Esophagus squamous epithelium (tissue), 5 donors: ENCODE measurements around the gene ELL3. TPM values are rescaled to one million over a fixed set of nuclear protein-coding genes. Genes with fewer than 3 reads are reported as not detected.
"Not testable (repeated sequence)": the region's sequence is repeated elsewhere in the genome, so short reads cannot be mapped to it uniquely, and the experiment has no call there.

Source experiments
- DNase-seq: peaks from one replicate; lab custom pipeline; 2025; lab: John Stamatoyannopoulos, UW
- H3K27ac ChIP-seq, 4 donors: fragments of 200-600 bp; sonication (generic); one replicate each; pipeline ENCODE4 v1.5.1; 2016 to 2019; ENCODE audit warnings: mild to moderate bottlenecking in 1 of 4
- H3K27me3 ChIP-seq, 4 donors: fragments of 200-600 bp; sonication (generic); 1 replicate in 3 of 4; 2 replicates in 1 of 4; pipeline versions ENCODE4 v1.5.1 to v1.6.0; 2017 to 2021; ENCODE audit warnings: antibody characterized with exemption in 1 of 4
- H3K36me3 ChIP-seq, 3 donors: fragments of 200-600 bp; sonication (generic); one replicate each; pipeline ENCODE4 v1.5.1; 2016 to 2019
- H3K4me1 ChIP-seq, 3 donors: fragments of 200-600 bp; sonication (generic); one replicate each; pipeline ENCODE4 v1.5.1; 2017 to 2019
- H3K4me3 ChIP-seq, 4 donors: fragments of 200-600 bp; sonication (generic); 1 replicate in 3 of 4; 2 replicates in 1 of 4; pipeline ENCODE4 v1.5.1; 2016 to 2019; ENCODE audit warnings: mild to moderate bottlenecking in 2 of 4, moderate library complexity in 1 of 4
- H3K9me3 ChIP-seq, 3 donors: fragments of 200-600 bp; sonication (generic); one replicate each; pipeline ENCODE4 v1.5.1; 2016 to 2019
- POLR2A ChIP-seq, 4 donors: fragments of 450-650 bp; IDR thresholded peaks; one replicate each; pipeline ENCODE4 v1.6.1; 2017; ENCODE audit warnings: antibody characterized with exemption in 4 of 4, mild to moderate bottlenecking in 4 of 4, moderate library complexity in 3 of 4
- WGBS, 2 donors: methylation state at CpG; one replicate each; pipeline ENCODE4 v1.1.5; 2018; 5-methylcytosine and 5-hydroxymethylcytosine counted together
- intact Hi-C: fragments of 100-400 bp; cut with DNase I; formaldehyde crosslinking; loops from one replicate; pipeline ENCODE4 v1.15.0; 2022
- small RNA-seq, 4 donors: library from RNA; depleted of rRNA; stranded (forward); fragments of <200 nt; gene quantifications; one replicate each; pipeline ENCODE3, GENCODE V24; 2016
- total RNA-seq, 4 donors: library from RNA; depleted of rRNA; stranded (reverse); fragments of >200 nt; gene quantifications; one replicate each; pipeline ENCODE4 v1.1.0, GENCODE V29; 2016
- TF ChIP-seq, protein P1 (sequence below), 6 experiments: fragments of 450-650 bp in 4 of 6; fragments of 200-600 bp in 2 of 6; sonication (generic) in 2 of 6; IDR thresholded peaks; one replicate each; pipeline ENCODE4 v1.5.1; 2016 to 2019; ENCODE audit warnings: antibody characterized with exemption in 6 of 6, mild to moderate bottlenecking in 4 of 6, moderate library complexity in 4 of 6
- donor health status: DM: yes; HTN: yes; CAD: no.

ELL3 gene
- total RNA-seq, 4 donors from 2014 or later: 16.9 to 40.4 (median 29.9) TPM

DNA sequence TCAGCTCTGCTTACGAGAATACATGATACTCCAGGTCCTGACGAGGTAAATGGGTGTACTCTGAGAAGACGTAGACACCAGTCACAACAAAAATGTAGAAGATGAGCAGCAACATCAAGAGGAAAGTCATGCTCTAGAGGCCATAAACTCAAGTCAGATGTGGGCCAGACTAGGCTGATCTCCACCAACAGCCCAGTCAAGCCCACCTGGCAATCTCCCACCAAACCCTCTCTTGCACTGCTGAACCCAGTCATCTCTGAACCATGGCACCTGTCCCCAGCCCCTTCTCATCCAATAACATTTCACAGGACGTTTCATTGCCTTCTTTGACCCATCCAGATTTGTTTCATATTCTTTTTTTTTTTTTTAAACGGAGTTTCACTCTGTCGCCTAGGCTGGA, 41.4 kb downstream of the ELL3 start:
- Histone ChIP-seq H3K36me3 (no peaks in the 10 kb centered on the region), H3K4me3 (no peak overlapping the region), H3K27ac (no peak overlapping the region), H3K4me1 (no peaks in the 10 kb centered on the region), H3K9me3 (no peaks in the 10 kb centered on the region), H3K27me3 (no peaks in the 10 kb centered on the region)
- no peak for TF ChIP-seq POLR2A (IDR thresholded peaks at IDR 0.05)
- TF ChIP-seq, protein P1, sequence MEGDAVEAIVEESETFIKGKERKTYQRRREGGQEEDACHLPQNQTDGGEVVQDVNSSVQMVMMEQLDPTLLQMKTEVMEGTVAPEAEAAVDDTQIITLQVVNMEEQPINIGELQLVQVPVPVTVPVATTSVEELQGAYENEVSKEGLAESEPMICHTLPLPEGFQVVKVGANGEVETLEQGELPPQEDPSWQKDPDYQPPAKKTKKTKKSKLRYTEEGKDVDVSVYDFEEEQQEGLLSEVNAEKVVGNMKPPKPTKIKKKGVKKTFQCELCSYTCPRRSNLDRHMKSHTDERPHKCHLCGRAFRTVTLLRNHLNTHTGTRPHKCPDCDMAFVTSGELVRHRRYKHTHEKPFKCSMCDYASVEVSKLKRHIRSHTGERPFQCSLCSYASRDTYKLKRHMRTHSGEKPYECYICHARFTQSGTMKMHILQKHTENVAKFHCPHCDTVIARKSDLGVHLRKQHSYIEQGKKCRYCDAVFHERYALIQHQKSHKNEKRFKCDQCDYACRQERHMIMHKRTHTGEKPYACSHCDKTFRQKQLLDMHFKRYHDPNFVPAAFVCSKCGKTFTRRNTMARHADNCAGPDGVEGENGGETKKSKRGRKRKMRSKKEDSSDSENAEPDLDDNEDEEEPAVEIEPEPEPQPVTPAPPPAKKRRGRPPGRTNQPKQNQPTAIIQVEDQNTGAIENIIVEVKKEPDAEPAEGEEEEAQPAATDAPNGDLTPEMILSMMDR (IDR thresholded peaks at IDR 0.05): no peak
- intact Hi-C loops: no loop called here
- DNase-seq: no peak
- 72 to 85% methylated on average over 6 of the region's 6 CpGs for WGBS, 2 donors

DNA sequence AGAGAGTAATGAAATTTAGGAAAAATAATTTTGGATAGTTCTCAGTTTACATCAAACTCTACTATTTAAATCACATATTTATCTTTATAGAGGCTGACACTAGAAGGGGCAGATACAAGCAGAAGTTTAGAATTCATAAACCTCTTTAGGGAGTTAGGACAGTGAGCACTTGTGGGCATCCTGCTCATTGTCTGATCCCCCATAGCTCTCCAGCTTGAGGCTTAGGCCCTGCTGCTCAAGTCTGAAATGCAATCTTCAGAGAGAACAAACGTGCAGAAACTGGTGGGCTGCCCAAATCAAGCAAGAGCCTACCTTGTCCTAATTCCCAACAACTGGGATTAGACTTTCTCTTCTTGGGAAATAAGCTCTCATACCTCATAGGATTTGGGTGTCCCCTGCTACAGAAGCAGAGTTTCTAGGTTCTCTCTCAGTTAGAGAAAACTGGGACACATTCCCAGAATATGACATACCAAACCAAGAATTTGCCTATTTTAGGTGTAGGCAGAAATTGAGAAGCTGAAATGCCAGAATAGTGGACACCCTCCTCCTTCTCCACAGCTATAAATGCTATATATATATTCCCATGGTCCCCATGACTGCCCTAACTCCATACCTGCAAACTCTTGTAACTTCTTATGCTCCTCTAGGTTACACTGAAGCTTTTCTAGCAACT, 48.6 kb downstream of the ELL3 start:
- DNase-seq, H3K4me1 ChIP-seq, H3K9me3 ChIP-seq, intact Hi-C loops, H3K4me3 ChIP-seq, H3K36me3 ChIP-seq, H3K27ac ChIP-seq, H3K27me3 ChIP-seq: not testable (repeated sequence)
- 27 to 80% methylated on average over 1 of the region's 1 CpG for WGBS, 2 donors

DNA sequence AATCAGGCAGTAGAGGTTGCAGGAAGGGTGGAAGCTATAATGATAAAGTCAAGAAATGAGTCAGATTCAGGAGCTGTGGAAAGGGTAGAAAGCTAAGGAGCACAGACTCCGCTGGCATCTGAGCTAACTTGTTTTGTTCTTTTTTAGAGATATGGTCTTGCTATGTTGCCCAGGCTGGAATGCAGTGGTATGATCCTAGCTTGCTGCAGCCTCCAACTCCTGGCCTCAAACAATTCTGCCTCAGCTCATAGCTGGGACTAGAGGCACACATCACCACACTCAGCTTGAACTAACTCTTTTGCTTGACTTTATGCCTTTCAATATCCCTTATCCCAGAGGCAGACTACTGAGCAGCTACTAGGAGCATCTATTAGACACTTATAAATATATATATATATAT, 50.5 kb downstream of the ELL3 start:
- H3K9me3 ChIP-seq, intact Hi-C loops, H3K4me3 ChIP-seq, H3K36me3 ChIP-seq, H3K4me1 ChIP-seq, DNase-seq, H3K27ac ChIP-seq, H3K27me3 ChIP-seq: not testable (repeated sequence)
- WGBS, 2 donors: 94 to 100% methylated on average over 1 of the region's 1 CpG

DNA sequence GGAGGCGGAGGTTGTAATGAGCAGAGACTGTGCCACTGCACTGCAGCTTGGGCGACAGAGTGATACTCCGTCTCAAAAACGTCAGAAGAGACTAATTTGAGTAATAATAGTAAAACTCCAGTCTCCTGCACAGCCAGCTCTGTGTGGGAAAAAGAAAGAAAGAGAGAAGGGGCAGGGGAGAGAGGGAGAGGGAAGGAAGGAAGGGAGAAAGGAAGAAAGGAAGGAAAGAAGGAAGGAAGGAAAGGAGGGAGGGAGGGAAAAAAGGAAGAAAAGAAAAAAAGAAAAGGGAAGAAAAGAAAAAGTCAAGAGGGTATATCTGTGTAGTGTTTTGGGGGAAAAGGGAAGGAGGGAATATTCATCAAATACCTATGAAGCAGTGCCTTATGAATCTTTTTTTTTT, 53.6 kb downstream of the ELL3 start:
- intact Hi-C loops: no loop called here
- Histone ChIP-seq H3K27me3 (no peaks in the 10 kb centered on the region), H3K27ac (no peak overlapping the region), H3K36me3 (no peaks in the 10 kb centered on the region), H3K9me3 (no peaks in the 10 kb centered on the region), H3K4me3 (no peak overlapping the region), H3K4me1 (no peaks in the 10 kb centered on the region)
- DNase-seq: no peak
- WGBS, 2 donors: 80 to 85% methylated on average over 4 of the region's 4 CpGs
- TF ChIP-seq POLR2A (IDR thresholded peaks at IDR 0.05): no peak
- TF ChIP-seq, protein P1 (IDR thresholded peaks at IDR 0.05): no peak

Small RNA genes within 50 kb of the gene (small RNA-seq; reads per million reads assigned to genes)
- gene MIR1282: 0 reads per million in 4 donors
- gene RNU6-354P: 0 reads per million in 4 donors

Other genes with a start within 250 kb of the ELL3 start
- gene PPIP5K1, start 186.8 kb downstream of the ELL3 start, total RNA-seq: 10 to 100 TPM; 21.4 to 33.0 (median 26.7) TPM
- 100 to 1,000 TPM in 2 of 4 donors, 10 to 100 TPM in 2; 60.7 to 159 (median 87.4) TPM for gene CKMT1B, start 182.9 kb downstream of the ELL3 start, total RNA-seq
- gene STRC, start 158.2 kb downstream of the ELL3 start, total RNA-seq: 1 to 10 TPM in 1 of 4 donors, under 1 TPM in 1, not detected in 2; 0.03 to 1.1 TPM
- gene CATSPER2, start 128.1 kb downstream of the ELL3 start, total RNA-seq: 1 to 10 TPM in 3 of 4 donors, not detected in 1; 2.4 to 3.8 (median 2.7) TPM
- gene CKMT1A, start 83.1 kb downstream of the ELL3 start, total RNA-seq: 100 to 1,000 TPM in 2 of 4 donors, 10 to 100 TPM in 2; 53.1 to 128 (median 93.6) TPM
- gene PDIA3, start 30.5 kb downstream of the ELL3 start, total RNA-seq: 100 to 1,000 TPM in 3 of 4 donors, 10 to 100 TPM in 1; 74.6 to 155 (median 129) TPM
- 100 to 1,000 TPM; 520 to 903 (median 765) TPM for gene SERF2, start 15.4 kb upstream of the ELL3 start, total RNA-seq
- under 1 TPM in 1 of 4 donors, not detected in 3; 0.19 TPM for gene SERINC4, start 23.3 kb upstream of the ELL3 start, total RNA-seq
- gene HYPK, start 23.6 kb upstream of the ELL3 start, total RNA-seq: 1 to 10 TPM; 2.0 to 9.3 (median 5.8) TPM
- gene MFAP1, start 47.7 kb upstream of the ELL3 start, total RNA-seq: 10 to 100 TPM; 14.5 to 21.6 (median 18.4) TPM
- gene WDR76, start 50.0 kb upstream of the ELL3 start, total RNA-seq: 10 to 100 TPM in 2 of 4 donors, 1 to 10 TPM in 2; 4.6 to 15.8 (median 10.3) TPM